Endothelial cell of umbilical vein (primary cell): ENCODE results near the gene CCR4. TPM values are rescaled to one million over a fixed set of nuclear protein-coding genes. Genes with fewer than 3 reads are reported as not detected.

Source experiments
- BruUV-seq: library from RNA; stranded (reverse); fragments of 400-500 nt; replicated peaks from 2 replicates; lab custom pipeline; 2021; lab: Mats Ljungman, UMichigan
- CTCF ChIA-PET: fragments of 300-600, 350-600 bp; sonication (Branson Sonifier 250); formaldehyde crosslinking; loops from one replicate; lab custom pipeline; 2021; ENCODE audit warnings: antibody characterized with exemption, inconsistent platforms; lab: Charles Lee
- POLR2A ChIA-PET: fragments of 300-600, 350-600 bp; sonication (Branson Sonifier 250); formaldehyde crosslinking; loops from one replicate; lab custom pipeline; 2021; ENCODE audit warnings: antibody characterized with exemption, inconsistent platforms; lab: Charles Lee
- DNase-seq: peaks from one replicate; pipeline ENCODE4 v3.0.0-alpha.2; 2011; ENCODE audit warnings: low read depth, low spot score
- FAIRE-seq: peaks from 2 replicates; lab custom pipeline; 2011; peaks lifted over from hg19 to GRCh38; lab: Jason Lieb, UNC
- H2AFZ ChIP-seq: 2 replicates; pipeline ENCODE4 v1.6.0; 2012; ENCODE audit warnings: low read depth, low read length, control low read depth, inconsistent platforms
- H3K27ac ChIP-seq: 2 replicates; pipeline ENCODE4 v1.5.1; 2011; ENCODE audit warnings: low read depth, mild to moderate bottlenecking, control low read depth, low read length, moderate library complexity; ENCODE audit not compliant: insufficient read depth
- H3K27me3 ChIP-seq, 2 experiments: 2 replicates each; pipeline versions ENCODE4 v1.6.0 to v1.6.1; 2011; ENCODE audit warnings: low read length in 2 of 2, mixed read lengths in 1 of 2; ENCODE audit not compliant: control insufficient read depth in 2 of 2, insufficient read depth in 2 of 2
- H3K36me3 ChIP-seq, 2 experiments: 2 replicates in 1 of 2; 3 replicates in 1 of 2; pipeline ENCODE4 v1.5.1; 2011; ENCODE audit warnings: low read length in 2 of 2, mild to moderate bottlenecking in 1 of 2, moderate library complexity in 1 of 2; ENCODE audit not compliant: control insufficient read depth in 2 of 2, insufficient read depth in 2 of 2; ENCODE audit errors: extremely low read depth in 1 of 2
- H3K4me1 ChIP-seq: 3 replicates; pipeline ENCODE4 v1.5.1; 2011; ENCODE audit warnings: mild to moderate bottlenecking, low read length; ENCODE audit not compliant: control insufficient read depth, insufficient read depth; ENCODE audit errors: extremely low read depth
- H3K4me2 ChIP-seq: 2 replicates; pipeline ENCODE4 v1.6.1; 2011; ENCODE audit warnings: low read length, control low read depth, mixed read lengths; ENCODE audit not compliant: insufficient read depth
- H3K4me3 ChIP-seq, 3 experiments: fragments of 200-600 bp in 1 of 3; sonication (generic), shearing (Covaris generic) in 1 of 3; replicated peaks in 1 of 3; 2 replicates each; pipeline ENCODE4 v1.5.1; 2011 to 2016; ENCODE audit warnings: control low read depth in 3 of 3, low read length in 3 of 3, mild to moderate bottlenecking in 2 of 3, inconsistent platforms in 1 of 3, low read depth in 1 of 3, moderate library complexity in 1 of 3; ENCODE audit not compliant: insufficient read depth in 1 of 3
- H3K79me2 ChIP-seq: 2 replicates; pipeline ENCODE4 v1.6.0; 2012; ENCODE audit warnings: low read length, inconsistent platforms; ENCODE audit not compliant: control insufficient read depth, insufficient read depth
- H3K9ac ChIP-seq: replicated peaks from 2 replicates; pipeline ENCODE3; 2011; ENCODE audit warnings: low read length, control low read depth; ENCODE audit not compliant: insufficient read depth; ENCODE audit errors: extremely low read depth
- H3K9me1 ChIP-seq: replicated peaks from 3 replicates; pipeline ENCODE4 v1.6.0; 2011; ENCODE audit warnings: mild to moderate bottlenecking, low read length; ENCODE audit not compliant: control insufficient read depth, insufficient read depth; ENCODE audit errors: extremely low read depth
- H3K9me3 ChIP-seq: replicated peaks from 2 replicates; pipeline ENCODE4 v1.5.1; 2012; ENCODE audit warnings: low read length, inconsistent platforms; ENCODE audit not compliant: control insufficient read depth, insufficient read depth
- H4K20me1 ChIP-seq: replicated peaks from 2 replicates; pipeline ENCODE3; 2011; ENCODE audit warnings: mild to moderate bottlenecking, low read length; ENCODE audit not compliant: control insufficient read depth, insufficient read depth; ENCODE audit errors: extremely low read depth
- CTCF ChIP-seq, 2 donors: IDR thresholded peaks; 1 replicate in 1 of 2; 2 replicates in 1 of 2; pipeline ENCODE4 v1.5.1; 2011; ENCODE audit warnings: low read length in 2 of 2, mild to moderate bottlenecking in 2 of 2, moderate library complexity in 2 of 2, control low read depth in 1 of 2, inconsistent platforms in 1 of 2, low read depth in 1 of 2; ENCODE audit not compliant: insufficient read depth in 1 of 2; ENCODE audit errors: extremely low read depth in 1 of 2
- EZH2 ChIP-seq: IDR thresholded peaks from 2 replicates; pipeline ENCODE4 v1.6.1; 2012; ENCODE audit warnings: borderline replicate concordance, low read depth, mild to moderate bottlenecking, moderate library complexity, low read length, inconsistent platforms; ENCODE audit not compliant: severe bottlenecking
- FOS ChIP-seq: IDR thresholded peaks from 2 replicates; pipeline ENCODE4 v1.6.1; 2011; ENCODE audit warnings: mild to moderate bottlenecking, low read length, moderate library complexity, borderline replicate concordance; ENCODE audit not compliant: insufficient read depth
- GATA2 ChIP-seq: IDR thresholded peaks from 2 replicates; pipeline ENCODE4 v1.7.0; 2011; ENCODE audit warnings: low read depth, mild to moderate bottlenecking, moderate library complexity, mixed read lengths, low read length; ENCODE audit not compliant: insufficient read length, insufficient read depth
- JUN ChIP-seq: IDR thresholded peaks from 2 replicates; pipeline ENCODE4 v1.6.1; 2011; ENCODE audit warnings: borderline replicate concordance, low read depth; ENCODE audit not compliant: insufficient read length, insufficient read depth
- MAX ChIP-seq: IDR thresholded peaks from 2 replicates; pipeline ENCODE4 v1.6.1; 2011; ENCODE audit not compliant: insufficient read depth, insufficient read length
- MYC ChIP-seq: IDR thresholded peaks from one replicate; pipeline ENCODE4 v1.6.1; 2011; ENCODE audit warnings: mild to moderate bottlenecking, low read depth, low read length
- POLR2A ChIP-seq: IDR thresholded peaks from 2 replicates; pipeline ENCODE4 v1.6.1; 2012; ENCODE audit warnings: low read depth, mild to moderate bottlenecking, control low read depth, low read length
- POLR2AphosphoS5 ChIP-seq: IDR thresholded peaks from 2 replicates; pipeline ENCODE4 v1.6.1; 2012; ENCODE audit warnings: low read depth, mild to moderate bottlenecking, control low read depth, low read length, moderate library complexity; ENCODE audit not compliant: insufficient read depth
- dilution Hi-C: fragments of 300-500 bp; cut with MboI; formaldehyde crosslinking; loops from one replicate; pipeline ENCODE4 v1.15.0; 2019; ENCODE audit warnings: low sequenced_read_pairs; ENCODE audit not compliant: extremely low pct_ligation_motif_present
- intact Hi-C: fragments of 100-400 bp; cut with micrococcal nuclease; formaldehyde crosslinking; loops from one replicate; pipeline ENCODE4 v1.10.0; 2022
- polyA plus RNA-seq, 4 experiments: library from polyadenylated mRNA; depleted of rRNA in 3 of 4; stranded (reverse) in 3 of 4; unstranded in 1 of 4; fragments of >200 nt; gene quantifications; 2 replicates each; pipeline versions ENCODE4 v1.2.1 to v1.2.3, GENCODE V29; 2011 to 2012; ENCODE audit warnings: missing spikeins in 1 of 4
- total RNA-seq: library from RNA; stranded (reverse); gene quantifications from 2 replicates; pipeline ENCODE4 v1.2.3, GENCODE V29; 2021

The CCR4 gene
- total and polyA plus RNA-seq, 2 donors (not counting 3 experiments of a cell fraction or from before 2014, with no cell fraction given): not detected

DNA sequence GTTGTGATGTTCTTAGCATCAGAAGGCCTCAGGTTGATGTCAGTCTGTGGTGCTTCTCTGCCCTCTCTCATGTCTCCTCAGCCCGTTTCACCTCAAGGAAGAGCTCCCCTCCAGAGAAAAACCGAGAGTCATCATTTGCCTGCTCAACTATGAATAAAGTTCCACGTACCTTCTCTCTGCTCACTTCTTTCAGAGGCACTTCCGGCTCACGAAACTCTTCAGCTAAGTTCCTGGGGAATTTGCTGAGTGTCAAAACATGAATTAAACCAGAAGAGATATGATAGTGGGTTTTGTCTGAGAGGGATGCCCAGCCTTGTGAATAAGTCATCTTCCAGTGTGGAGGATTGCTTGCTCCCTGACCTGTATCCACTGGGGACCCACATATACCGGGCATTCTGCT is 37.7 kb downstream of the CCR4 start:
- intact Hi-C loops (no loop called here), dilution Hi-C loops (no loop called here)
- DNase-seq (no peak), FAIRE-seq (no peak)
- no peak for TF ChIP-seq MYC
- no peak for TF ChIP-seq POLR2AphosphoS5
- no peak for TF ChIP-seq MAX
- no peak for TF ChIP-seq FOS
- no peak for TF ChIP-seq JUN
- TF ChIP-seq POLR2A: no peak
- TF ChIP-seq GATA2: no peak
- no peak for TF ChIP-seq CTCF (IDR thresholded peaks at IDR 0.05; ENCODE audit: extremely low read depth in 1 of 2, insufficient read depth in 1 of 2, low read depth in 1 of 2, low read length in 2 of 2)
- TF ChIP-seq EZH2: no peak
- Histone ChIP-seq H3K4me3 (no peak overlapping the region), H3K9ac (no peak overlapping the region), H3K27ac (no peak overlapping the region), H3K9me1 (no peaks in the 10 kb centered on the region), H2AFZ (no peak overlapping the region), H3K79me2 (no peaks in the 10 kb centered on the region), H3K4me2 (no peak overlapping the region), H3K9me3 (no peaks in the 10 kb centered on the region), H3K27me3 (no peaks in the 10 kb centered on the region), H4K20me1 (no peaks in the 10 kb centered on the region), H3K4me1 (peaks cover 6% of the 10 kb centered on the region), H3K36me3 (no peaks in the 10 kb centered on the region)
- no TSS peak for BruUV-seq
- CTCF ChIA-PET: interaction anchor here (1.0 to 1.1 kb wide), 2 partner anchors 9 to 20 kb away, joined by 3 read pairs; no protein-coding TSS in a partner anchor
- POLR2A ChIA-PET: no interaction called here
